Measurements from ENCODE around the gene HTRA1.

The HTRA1 gene

DNA sequence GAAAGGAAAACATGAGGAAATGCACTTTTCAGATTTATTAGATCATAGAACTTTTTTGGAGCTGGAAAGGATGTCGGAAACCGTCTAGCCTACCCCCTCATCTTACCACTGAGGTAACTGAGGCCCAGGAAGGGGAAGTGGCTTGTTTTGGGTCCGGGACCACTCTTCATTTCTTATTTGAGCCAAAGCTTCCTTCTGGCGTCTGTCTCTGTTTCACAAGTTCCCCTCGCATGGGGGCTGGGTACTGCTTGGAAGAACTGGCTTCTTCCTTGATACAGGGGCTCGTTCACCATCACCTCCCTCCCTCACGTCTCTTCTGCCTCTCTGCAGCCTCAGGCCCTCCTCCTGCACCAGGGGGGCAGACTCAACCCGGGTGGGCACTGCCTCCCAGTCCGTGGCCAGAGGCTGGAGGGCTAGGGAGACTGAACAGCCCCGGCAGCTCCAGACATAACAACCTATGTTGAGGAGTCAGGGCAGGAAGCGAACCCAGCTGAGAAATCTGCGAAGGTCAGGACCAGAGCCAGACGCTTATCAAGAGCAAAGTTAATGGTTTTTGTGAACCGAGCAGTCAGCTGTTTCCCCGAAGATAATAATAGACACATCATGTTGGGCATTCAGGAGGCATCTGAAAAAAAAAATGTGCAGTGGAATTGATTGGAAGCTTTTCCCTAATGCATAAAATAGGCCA lies 12.9 kb downstream of the HTRA1 start:
- no peak for DNase-seq (ENCODE audit: low read depth)

- no peak for DNase-seq (ENCODE audit: low read depth)
Measured at GRCh38 chr10:122475100-122475499, 13.7 kb downstream of the HTRA1 start.

DNA sequence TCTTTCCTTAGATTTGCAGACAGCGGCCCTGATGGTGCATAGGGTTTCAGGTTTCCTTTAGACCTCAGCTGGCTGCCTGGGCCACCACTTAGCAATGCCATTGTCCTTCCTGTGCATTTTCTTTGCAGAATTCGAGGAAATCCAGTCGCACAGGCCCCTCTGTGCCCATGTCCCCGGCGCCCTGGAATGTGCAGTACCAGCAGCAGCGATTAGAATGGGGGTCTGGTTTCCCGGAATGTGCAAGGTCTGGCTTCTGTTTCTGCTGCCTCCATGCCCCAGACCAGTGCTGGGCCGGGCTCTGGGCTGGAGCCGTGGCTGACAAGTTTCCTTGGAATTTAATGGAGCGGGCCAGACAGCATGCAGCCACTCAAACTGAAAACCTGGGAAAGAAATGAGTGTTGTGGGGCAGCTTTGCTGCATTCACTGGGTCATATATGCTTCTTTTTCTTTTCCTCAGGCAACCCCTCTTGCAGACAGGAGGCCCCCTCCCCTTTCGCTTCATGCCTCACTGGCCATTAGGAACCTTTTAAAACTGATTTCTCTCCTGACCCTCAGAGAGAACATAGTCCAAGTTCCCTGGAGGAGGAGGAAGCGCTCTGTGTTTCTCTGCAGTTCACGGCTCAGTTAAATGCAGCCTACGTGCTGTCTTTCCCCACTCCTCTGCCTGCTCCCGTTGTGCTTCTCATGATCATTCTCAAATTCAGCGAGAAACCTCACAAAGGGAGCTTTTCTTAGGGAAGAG lies 14.4 kb downstream of the HTRA1 start:
- no peak for DNase-seq (ENCODE audit: low read depth)

- no peak for DNase-seq (ENCODE audit: low read depth)
Measured at GRCh38 chr10:122476333-122476695, 15.0 kb downstream of the HTRA1 start.

- DNase-seq (ENCODE audit: low read depth) = no peak
Measured at GRCh38 chr10:122477436-122477835, 16.1 kb downstream of the HTRA1 start.

GRCh38 chr10:122478971-122479370 lies 17.6 kb downstream of the HTRA1 start:
- no peak for DNase-seq (ENCODE audit: low read depth)

DNA sequence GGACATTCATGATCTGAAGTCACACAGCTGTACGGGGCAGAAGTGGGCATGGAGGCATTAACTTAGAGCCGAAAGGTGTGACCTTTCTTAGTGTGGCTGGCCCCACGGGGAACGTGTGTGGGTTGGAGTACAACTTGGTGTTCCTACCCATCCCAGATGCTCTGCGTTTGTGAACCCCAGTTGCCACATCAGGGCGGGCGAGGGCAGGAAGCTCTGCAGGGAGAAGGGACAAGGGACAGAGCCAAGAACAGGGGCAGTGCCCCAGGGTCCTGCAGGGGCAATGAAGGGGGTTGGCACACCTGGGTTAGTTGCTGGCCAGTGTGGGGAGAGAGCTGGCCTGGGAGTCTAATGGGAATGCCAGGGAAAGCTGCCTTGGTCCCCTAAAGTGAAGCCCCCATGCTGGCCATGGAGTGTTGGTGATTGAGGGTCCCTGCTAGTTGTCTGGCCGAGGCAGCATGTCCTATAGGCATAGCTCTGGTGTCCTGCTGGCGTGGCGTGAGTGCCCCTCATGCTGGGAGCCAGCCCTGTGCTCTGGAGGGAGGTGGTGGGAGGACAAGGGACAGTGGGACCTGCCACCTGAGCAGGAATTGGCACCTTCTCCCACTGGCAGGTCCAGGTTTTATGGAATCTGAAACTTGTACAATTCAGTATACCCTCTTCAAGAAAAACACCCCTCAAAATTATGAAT lies 18.9 kb downstream of the HTRA1 start:
- no peak for DNase-seq (ENCODE audit: low read depth)

DNA sequence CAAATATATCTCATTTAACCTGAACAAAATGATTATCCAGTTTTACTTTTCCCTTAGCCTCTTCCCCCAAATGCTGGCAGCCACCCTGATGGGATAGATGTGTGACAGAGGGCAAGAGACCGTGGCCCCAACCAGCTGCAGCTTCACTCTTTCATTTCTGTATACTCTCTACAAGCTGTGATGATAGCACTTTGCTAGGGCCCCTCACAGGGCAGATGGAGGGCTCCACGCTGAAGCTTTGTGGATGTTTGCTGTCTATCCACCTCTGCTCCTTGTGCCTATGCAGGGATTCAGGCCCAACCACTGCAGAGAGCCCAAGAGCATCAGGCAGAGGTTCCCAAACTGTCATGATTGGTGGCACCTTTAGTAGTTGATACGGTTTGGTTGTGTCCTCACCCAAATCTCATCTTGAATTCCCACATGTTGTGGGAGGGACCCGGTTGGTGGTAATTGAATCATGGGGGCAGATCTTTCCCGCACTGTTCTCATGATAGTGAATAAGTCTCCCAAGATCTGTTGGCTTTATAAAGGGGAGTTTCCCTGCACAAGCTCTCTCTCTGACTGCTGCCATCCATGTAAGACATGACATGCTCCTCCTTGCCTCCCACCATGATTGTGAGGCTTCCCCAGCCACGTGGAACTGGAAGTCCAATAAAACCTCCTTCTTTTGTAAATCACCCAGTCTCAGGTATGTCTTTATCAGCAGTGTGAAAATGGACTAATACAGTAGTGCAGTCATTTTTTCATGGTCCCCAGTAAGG lies 20.1 kb downstream of the HTRA1 start:
- DNase-seq (ENCODE audit: low read depth) = no peak

GRCh38 chr10:122484276-122485060 lies 23.1 kb downstream of the HTRA1 start:
- DNase-seq (ENCODE audit: low read depth) = no peak

- no peak for DNase-seq (ENCODE audit: low read depth)
Measured at GRCh38 chr10:122485670-122486069, 24.3 kb downstream of the HTRA1 start.

DNA sequence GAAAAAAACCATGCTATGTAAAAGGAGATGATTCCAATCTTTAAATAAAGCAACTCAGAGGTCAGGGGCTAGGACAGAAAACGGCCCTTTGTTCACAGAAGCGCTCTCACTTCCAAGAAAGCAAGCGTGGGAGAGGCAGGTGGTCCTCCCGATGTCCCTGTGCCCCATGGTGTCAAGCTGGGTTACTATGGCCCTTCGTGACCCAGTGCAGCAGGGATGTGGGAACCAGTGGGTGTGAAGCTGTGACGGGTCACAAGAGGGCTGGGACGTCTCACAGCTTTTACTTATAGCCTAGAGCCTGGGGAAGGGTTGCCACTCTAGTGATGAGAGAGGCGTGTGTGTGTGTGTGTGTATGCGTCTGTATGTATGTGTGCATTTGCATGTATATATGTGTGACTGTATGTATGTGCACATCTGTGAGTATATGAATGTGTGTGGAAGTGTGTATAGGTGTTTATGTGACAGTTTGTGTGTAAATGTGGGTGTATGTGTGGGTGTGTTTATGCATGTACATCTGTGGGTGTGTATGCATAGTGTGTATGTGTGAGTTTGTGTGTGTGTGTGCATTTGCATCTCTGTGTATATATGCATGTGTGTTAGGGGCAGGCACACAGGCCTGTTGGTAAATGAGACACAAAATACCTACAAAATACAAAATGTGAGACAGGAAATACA lies 25.2 kb downstream of the HTRA1 start:
- no peak for DNase-seq (ENCODE audit: low read depth)

DNA sequence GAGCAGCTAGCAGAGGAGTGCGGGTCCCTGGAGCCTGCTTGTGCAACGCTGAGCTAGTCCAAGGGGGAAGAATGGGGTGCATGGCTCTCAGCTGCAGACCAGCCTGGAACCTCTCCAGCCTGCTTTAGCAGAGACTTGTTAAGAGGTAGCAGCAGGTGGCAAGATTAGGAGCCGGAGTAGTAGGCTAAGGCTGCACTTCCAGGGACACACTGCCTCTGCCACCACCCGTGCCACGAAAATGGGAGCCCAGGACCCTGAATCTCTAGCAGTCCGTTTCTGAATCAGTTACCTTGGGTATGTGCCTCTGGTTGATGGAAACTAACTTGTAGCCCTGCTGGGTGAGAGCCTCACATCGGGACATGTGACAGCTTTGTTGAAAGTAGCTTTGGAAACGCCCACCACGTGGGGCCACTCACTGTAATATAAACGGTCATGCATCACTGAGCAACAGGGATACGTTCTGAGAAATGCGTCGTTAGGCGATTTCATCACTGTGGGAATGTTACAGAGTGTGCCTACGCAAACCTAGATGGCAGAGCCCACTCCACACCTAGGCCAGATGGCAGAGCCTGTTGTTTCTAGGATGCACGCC lies 25.9 kb downstream of the HTRA1 start:
- no peak for DNase-seq (ENCODE audit: low read depth)

GRCh38 chr10:122490268-122490667 lies 28.9 kb downstream of the HTRA1 start:
- no peak for DNase-seq (ENCODE audit: low read depth)

GRCh38 chr10:122490786-122491680 lies 29.7 kb downstream of the HTRA1 start:
- DNase-seq (ENCODE audit: low read depth) = no peak

DNA sequence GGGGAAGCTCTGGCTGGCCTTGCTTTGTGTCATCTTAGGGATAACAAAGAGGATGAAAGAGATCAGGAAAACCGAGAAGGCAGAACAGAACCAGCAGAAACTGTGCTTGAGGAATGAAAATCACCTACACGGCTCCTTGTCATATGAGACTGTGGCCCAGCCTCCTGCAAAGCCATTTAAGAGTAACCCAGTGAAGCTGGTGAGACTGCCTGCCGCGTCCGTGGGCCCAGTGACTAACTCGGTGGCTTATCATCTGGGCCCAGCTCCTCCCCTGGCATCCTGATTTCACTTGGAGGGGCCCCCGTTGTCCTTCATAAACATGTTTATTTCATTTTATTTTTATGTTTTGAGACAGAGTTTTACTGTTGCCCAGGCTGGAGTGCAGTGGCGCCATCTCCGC lies 30.7 kb downstream of the HTRA1 start:
- no peak for DNase-seq (ENCODE audit: low read depth)

GRCh38 chr10:122492999-122493481 lies 31.7 kb downstream of the HTRA1 start:
- no peak for DNase-seq (ENCODE audit: low read depth)

DNA sequence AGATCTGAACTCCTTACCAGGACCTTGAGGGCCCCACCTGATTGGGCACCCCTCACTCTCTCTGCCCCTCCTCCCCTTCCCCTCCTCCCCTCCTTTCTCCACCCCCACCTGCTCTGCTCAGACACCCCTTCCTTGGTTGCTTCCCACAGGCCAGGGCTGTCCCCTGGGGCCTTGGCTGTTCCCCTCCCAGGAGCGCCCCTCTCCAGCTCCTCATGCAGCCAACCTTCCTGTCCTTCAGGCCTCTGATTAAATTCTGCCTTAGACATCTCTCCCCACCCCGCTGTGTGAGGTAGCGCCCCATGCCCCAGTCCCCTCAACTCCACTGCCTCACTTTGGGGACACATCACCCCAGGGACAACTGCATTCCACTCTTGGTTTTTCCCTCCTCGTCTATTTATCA lies 32.4 kb downstream of the HTRA1 start:
- DNase-seq (ENCODE audit: low read depth) = no peak

GRCh38 chr10:122494173-122494820 lies 32.9 kb downstream of the HTRA1 start:
- DNase-seq (ENCODE audit: low read depth) = no peak

GRCh38 chr10:122494833-122495232 lies 33.5 kb downstream of the HTRA1 start:
- DNase-seq (ENCODE audit: low read depth) = peak; percentile 74

All from HS-27A (cell line).